ENCODE data around the gene CSMD2.
"Not testable (repeated sequence)": the region's sequence is repeated elsewhere in the genome, so short reads cannot be mapped to it uniquely, and the experiment has no call there.

GRCh38 chr1:34092399-34092798 is 72.6 kb downstream of the CSMD2 start:
- not testable (repeated sequence) for TF ChIP-seq CTCF (conservative IDR thresholded peaks at IDR 0.05; ENCODE audit: low read length); EZH2phosphoT487 (IDR thresholded peaks at IDR 0.05; ENCODE audit: borderline replicate concordance)
